Measurements from ENCODE around the gene NANOS2.
A peak's percentile ranks its signal among the peaks of the same experiment; 100 is the strongest.

NANOS2 gene

GRCh38 chr19:45913874-45914830 lies at the start of gene NANOS2:
NANOS2 (minus strand) TSS chr19:45914778; CDS start chr19:45914693, 85 bp downstream.
- peak; percentile 42 for DNase-seq

- no peak for DNase-seq
These were observed 47.4 kb upstream of the NANOS2 start for GRCh38 chr19:45962021-45962420.

- no peak for DNase-seq
These were observed 46.1 kb upstream of the NANOS2 start for GRCh38 chr19:45960595-45961235.

- no peak for DNase-seq
These were observed 45.0 kb upstream of the NANOS2 start for GRCh38 chr19:45959517-45960025.

- DNase-seq, result no peak
These were observed 44.4 kb upstream of the NANOS2 start for GRCh38 chr19:45958769-45959516.

GRCh38 chr19:45958320-45958719 lies 43.7 kb upstream of the NANOS2 start:
- no peak for DNase-seq

GRCh38 chr19:45955905-45956608 lies 41.5 kb upstream of the NANOS2 start:
- DNase-seq, result no peak

- DNase-seq, result no peak
These were observed 39.6 kb upstream of the NANOS2 start for GRCh38 chr19:45954156-45954555.

- no peak for DNase-seq
These were observed 39.1 kb upstream of the NANOS2 start for GRCh38 chr19:45953676-45954075.

GRCh38 chr19:45952686-45953505 lies 38.3 kb upstream of the NANOS2 start:
- peak; percentile 67 for DNase-seq

- DNase-seq, result no peak
These were observed 37.7 kb upstream of the NANOS2 start for GRCh38 chr19:45952341-45952685.

- no peak for DNase-seq
These were observed 33.3 kb upstream of the NANOS2 start for GRCh38 chr19:45947926-45948325.

- DNase-seq, result no peak
These were observed 25.9 kb upstream of the NANOS2 start for GRCh38 chr19:45940515-45940805.

GRCh38 chr19:45939792-45940514 lies 25.4 kb upstream of the NANOS2 start:
- DNase-seq, result no peak

- DNase-seq, result no peak
These were observed 24.2 kb upstream of the NANOS2 start for GRCh38 chr19:45938733-45939319.

- DNase-seq, result no peak
These were observed 20.7 kb upstream of the NANOS2 start for GRCh38 chr19:45935267-45935666.

- no peak for DNase-seq
These were observed 20.1 kb upstream of the NANOS2 start for GRCh38 chr19:45934551-45935230.

- DNase-seq, result no peak
These were observed 19.2 kb upstream of the NANOS2 start for GRCh38 chr19:45933759-45934158.

- no peak for DNase-seq
These were observed 16.5 kb upstream of the NANOS2 start for GRCh38 chr19:45931055-45931454.

- DNase-seq, result no peak
These were observed 14.7 kb upstream of the NANOS2 start for GRCh38 chr19:45929247-45929646.
